ENCODE data around the gene SENP7.
A peak's percentile ranks its signal among the peaks of the same experiment; 100 is the strongest.
"Not testable (repeated sequence)": the region's sequence is repeated elsewhere in the genome, so short reads cannot be mapped to it uniquely, and the experiment has no call there.

Gene SENP7

DNA sequence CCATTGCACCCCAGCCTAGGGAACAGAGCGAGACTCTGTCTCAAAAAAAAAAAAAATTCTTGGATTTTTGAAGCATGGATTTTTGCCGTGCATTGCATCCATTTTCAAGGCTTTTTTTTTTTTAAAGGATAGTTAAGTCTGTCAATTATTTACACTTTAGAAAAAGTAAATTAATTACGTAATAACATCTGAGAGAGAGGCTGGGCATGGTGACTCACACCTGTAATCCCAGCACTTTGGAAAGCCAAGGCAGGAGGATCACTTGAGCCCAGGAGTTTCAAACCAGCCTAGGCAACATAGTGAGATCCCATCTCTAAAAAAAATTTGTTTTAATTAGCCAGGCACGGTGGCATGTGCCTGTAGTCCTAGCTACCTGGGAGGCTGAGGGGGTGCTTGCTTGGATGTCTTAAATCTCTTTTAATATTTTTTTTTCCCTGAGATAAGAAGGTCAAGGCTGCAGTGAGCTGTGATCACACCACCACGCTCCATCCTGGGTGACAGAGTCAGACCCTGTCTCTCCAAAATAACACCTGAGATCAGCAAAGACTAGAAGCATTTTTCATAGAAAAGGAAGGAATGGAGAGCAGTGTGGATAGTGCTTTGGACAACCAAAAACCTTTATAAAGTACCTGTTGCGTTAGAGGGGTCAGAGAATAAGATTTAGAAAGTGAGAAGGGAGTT, 6.8 kb upstream of the SENP7 start:
- FAIRE-seq, result no peak

- FAIRE-seq, result no peak
These were observed 5.4 kb upstream of the SENP7 start for GRCh38 chr3:101518421-101518871.

- FAIRE-seq, result peak; percentile 68
These were observed 491 bp upstream of the SENP7 start for GRCh38 chr3:101513419-101513986.

DNA sequence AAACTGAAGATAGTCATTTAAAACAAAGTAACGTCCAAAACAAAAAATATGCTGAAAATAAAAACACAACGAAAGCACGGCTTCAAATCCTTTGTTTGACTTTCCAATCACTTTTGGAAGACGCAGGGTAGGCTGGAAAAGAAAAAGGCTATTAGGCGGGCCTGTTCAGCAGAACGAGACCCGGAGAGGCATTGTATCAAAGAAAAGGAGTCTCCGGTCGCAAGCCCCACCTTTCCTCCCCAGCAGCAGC, 691 bp downstream of the SENP7 start:
- no peak for FAIRE-seq

DNA sequence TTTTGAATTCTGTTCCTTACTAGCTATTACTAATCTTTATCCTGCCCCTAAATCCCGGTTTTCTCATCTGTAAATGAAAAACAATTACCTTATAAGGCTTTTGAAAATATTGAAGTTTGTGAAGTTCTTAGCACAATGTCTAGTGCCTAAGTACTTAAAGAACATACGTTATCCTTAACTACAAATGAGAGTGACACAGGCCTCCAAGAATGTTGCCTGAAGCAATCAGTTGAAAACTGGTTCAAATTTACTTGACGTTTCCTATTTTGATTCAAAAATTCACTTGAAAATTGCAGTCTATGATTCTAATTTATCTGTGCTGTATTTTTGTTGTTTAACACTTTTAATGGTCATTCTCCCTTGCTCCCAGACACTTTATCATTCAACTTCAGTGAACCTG, 3.2 kb downstream of the SENP7 start:
- no peak for FAIRE-seq

DNA sequence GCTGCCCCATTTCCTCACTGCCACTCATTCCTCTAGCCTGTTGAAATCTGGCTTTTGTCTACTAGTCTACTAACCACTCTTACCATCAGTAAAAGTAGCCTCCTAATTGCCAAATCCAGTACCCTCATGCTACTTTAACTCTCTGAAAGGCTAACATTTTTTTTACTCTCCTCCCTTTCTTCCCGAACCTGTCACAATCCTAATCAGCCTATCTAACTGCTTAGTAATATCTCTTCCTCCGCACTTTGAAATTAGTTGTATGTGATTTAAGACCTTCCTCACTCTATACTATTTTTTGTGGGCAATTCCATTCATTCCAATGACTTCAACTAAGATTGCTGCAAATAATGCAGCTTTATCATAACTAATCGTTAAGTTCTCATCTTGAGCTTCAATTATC, 3.7 kb downstream of the SENP7 start:
- no peak for FAIRE-seq

- no peak for FAIRE-seq
These were observed 11.2 kb downstream of the SENP7 start for GRCh38 chr3:101501783-101502182.

GRCh38 chr3:101500208-101500607, 12.8 kb downstream of the SENP7 start:
- FAIRE-seq, result no peak

DNA sequence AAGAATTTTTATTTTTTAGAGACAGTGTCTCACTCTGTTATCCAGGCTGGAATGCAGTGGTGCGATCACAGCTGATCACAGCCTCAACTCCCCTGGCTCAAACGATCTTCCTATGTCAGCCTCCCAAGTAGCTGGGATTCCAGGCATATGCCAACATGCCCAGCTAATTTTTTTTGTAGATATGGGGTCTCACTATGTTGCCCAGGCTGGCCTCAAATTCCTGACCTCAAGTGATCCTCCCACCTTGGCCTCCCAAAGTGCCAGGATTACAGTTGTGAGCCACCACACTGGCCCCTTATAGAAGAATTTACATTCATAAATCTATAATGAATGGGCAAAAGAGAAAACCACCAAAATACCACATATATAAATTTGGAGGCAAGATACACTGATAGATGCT, 15.2 kb downstream of the SENP7 start:
- no peak for FAIRE-seq

- FAIRE-seq, result no peak
These were observed 17.5 kb downstream of the SENP7 start for GRCh38 chr3:101495552-101495951.

DNA sequence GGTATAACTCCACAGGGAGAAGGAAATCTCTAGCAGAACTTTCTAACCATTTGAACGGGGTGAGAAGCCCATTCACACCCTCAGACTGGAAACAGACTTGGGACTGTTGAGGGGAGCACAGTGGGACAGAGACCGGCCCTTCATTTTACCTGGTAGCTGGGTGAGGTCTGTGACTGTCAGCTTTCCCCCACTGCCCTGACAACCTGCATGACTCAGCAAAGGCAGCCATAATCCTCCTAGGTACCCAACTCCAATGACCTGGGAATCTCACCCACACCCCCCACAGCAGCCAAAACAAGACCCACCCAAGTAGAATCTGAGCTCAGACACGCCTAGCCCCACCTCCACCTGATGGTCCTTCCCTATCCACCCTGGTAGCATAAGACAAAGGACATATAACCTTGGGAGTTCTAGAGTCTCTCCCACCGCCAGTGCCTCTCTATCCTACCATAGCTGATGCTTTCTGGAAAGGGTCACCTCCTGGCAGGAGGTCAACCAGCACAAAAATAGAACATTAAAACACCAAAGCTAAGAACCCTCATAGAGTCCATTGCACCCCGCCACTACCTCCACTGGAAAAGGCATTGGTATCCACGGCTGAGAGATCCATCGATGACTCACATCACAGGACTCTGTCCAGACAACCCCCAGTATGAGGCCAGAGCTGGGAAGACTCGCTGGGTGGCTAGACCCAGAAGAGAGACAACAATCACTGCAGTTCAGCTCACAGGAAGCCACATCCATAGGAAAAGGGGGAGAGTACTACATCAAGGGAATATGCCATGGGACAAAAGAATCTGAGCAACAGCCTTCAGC, 28.0 kb downstream of the SENP7 start:
- FAIRE-seq, result no peak

DNA sequence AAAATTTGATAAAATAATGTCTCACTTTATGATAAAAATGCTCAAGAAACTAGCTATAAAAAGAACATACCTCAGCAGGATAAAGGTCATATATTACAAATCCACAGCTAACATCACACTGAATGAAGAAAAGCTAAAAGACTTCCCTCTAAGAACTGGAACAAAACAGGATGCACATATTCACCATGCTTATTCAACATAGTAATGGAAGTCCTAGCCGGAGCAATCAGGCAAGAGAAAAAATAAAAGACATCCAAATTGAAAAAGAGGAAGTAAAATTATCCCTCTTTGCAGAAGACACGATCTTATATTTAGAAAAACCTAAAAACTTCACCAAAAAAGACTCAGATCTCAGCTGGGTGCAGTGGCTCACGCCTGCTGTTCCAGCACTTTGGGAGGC, 34.0 kb downstream of the SENP7 start:
- no peak for FAIRE-seq

GRCh38 chr3:101474841-101475552, 38.0 kb downstream of the SENP7 start:
- not testable (repeated sequence) for FAIRE-seq

DNA sequence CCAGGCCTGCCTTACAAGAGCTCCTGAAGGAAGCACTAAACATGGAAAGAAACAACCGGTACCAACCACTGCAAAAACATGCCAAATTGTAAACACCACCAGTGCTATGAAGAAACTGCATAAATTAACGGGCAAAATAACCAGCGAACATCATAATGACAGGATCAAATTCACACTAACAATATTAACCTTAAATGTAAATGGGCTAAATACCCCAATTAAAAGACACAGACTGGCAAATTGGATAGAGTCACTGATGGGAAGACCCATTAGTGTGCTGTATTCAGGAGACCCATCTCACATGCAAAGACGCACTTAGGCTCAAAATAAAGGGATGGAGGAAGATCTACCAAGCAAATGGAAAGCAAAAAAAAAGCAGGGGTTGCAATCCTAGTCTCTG, 44.3 kb downstream of the SENP7 start:
- not testable (repeated sequence) for FAIRE-seq

DNA sequence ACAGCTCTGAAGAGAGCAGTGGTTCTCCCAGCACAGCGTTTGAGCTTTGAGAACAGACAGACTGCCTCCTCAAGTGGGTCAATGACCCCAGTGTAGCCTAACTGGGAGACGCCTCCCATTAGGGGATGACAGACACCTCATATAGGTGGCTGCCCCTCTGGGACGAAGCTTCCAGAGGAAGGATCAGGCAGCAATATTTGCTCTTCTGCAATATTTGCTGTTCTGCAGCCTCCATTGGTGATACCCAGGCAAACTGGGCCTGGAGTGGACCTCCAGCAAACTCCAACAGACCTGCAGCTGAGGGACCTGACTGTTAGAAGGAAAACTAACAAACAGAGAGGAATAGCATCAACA, 45.7 kb downstream of the SENP7 start:
- not testable (repeated sequence) for FAIRE-seq

DNA sequence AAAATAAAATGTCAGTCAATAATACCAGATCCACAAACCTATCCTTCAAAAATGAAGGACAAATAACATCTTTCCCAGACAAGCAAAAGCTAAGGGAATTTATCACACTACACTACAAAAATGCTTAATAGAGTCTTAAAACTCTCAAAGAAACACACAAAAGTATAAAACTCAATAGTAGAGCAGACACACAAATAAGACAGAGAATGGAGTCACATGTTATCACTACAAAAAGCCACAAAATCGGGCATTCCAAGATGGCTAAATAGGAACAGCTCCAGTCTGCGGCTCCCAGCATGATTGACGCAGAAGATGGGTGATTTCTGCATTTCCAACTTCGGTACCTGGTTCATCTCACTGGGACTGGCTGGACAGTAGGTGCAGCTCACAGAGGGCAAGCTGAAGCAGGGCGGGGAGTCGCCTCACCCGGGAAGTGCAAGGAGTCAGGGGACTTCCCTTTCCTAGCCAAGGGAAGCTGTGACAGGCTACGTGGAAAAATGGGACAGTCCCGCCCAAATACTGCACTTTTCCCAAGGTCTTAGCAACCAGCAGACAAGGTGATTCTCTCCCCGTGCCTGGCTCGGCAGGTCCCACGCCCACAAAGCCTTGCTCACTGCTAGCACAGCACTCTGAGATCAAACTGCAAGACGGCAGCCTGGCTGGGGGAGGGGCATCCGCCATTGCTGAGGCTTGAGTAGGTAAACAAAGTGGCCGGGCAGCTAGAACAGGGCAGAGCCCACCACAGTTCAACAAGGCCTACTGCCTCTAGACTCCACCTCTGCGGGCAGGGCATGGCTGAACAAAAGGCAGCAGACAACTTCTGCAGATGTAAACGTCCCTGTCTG, 46.3 kb downstream of the SENP7 start:
- no peak for FAIRE-seq

DNA sequence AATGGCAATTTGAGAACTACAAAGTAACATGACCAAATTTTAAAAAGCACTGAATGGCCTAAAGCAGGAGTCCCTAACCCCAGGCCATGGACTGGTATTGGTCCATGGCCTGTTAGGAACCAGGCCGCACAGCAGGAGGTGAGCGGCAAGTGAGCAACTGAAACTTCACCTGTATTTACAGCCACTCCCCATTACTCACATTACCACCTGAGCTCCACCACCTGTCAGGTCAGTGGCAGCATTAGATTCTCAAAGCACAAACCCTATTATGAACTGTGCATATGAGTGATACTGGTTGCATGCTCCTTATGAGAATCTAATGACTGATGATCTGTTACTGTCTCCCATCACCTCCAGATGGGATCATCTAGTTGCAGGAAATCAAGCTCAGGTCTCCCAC, 48.8 kb downstream of the SENP7 start:
- FAIRE-seq, result no peak

GRCh38 chr3:101461451-101461850, 51.6 kb downstream of the SENP7 start:
- FAIRE-seq, result peak; percentile 21

GRCh38 chr3:101458387-101458786, 54.6 kb downstream of the SENP7 start:
- FAIRE-seq, result peak; percentile 72

GRCh38 chr3:101454629-101455028, 58.4 kb downstream of the SENP7 start:
- no peak for FAIRE-seq

GRCh38 chr3:101453961-101454360, 59.1 kb downstream of the SENP7 start:
- no peak for FAIRE-seq

DNA sequence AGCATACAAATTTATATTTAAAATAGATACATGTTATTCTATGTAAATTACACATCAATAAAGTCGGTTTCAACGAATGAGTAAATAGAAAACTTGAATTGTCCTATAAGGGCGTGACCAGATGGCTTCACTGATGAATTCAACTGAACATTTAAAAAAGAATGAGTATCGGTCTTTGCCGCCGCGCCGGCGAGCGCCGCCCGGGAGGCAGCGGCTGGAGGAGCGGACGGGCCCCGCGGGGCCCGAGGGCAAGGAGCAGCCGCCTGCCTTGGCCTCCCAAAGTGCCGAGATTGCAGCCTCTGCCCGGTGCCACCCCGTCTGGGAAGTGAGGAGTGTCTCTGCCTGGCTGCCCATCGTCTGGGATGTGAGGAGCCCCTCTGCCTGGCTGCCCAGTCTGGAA, 74.4 kb downstream of the SENP7 start:
- FAIRE-seq, result not testable (repeated sequence)

- FAIRE-seq, result no peak
These were observed 79.4 kb downstream of the SENP7 start for GRCh38 chr3:101433652-101434051.
